B cell (primary cell): Measurements from ENCODE around the gene WWC1. TPM values are rescaled to one million over a fixed set of nuclear protein-coding genes. Genes with fewer than 3 reads are reported as not detected.

Experiments used
- ATAC-seq: fragments of 200-7000 bp; cut with Tn5 transposase; one replicate; pipeline ENCODE4 v1.10.0; 2021; ENCODE audit warnings: low read depth, mild to moderate bottlenecking, moderate number of reproducible peaks, moderate library complexity
- CTCF ChIA-PET: fragments of 350-600 bp; sonication (Branson Sonifier 250); formaldehyde crosslinking; loops from one replicate; lab custom pipeline; 2021; ENCODE audit warnings: antibody characterized with exemption, inconsistent platforms; lab: Charles Lee
- POLR2A ChIA-PET: fragments of 350-600 bp; sonication (Branson Sonifier 250); formaldehyde crosslinking; loops from one replicate; lab custom pipeline; 2021; ENCODE audit warnings: antibody characterized with exemption; lab: Charles Lee
- DNase-seq: peaks from one replicate; pipeline ENCODE4 v3.0.0; 2013
- H2AFZ ChIP-seq: 2 replicates; pipeline ENCODE4 v1.6.1; 2012; ENCODE audit warnings: mild to moderate bottlenecking, low read depth, low read length; ENCODE audit not compliant: insufficient read depth, poor library complexity, severe bottlenecking
- H3K27ac ChIP-seq, 2 donors: 1 replicate in 1 of 2; 2 replicates in 1 of 2; pipeline ENCODE4 v1.5.1; 2012 to 2013; ENCODE audit warnings: low read length in 2 of 2, mild to moderate bottlenecking in 2 of 2, moderate library complexity in 1 of 2
- H3K27me3 ChIP-seq, 4 experiments: fragments of 200-600 bp in 1 of 4; sonication (generic) in 1 of 4; replicated peaks in 1 of 4; 1 replicate in 2 of 4; 2 replicates in 2 of 4; pipeline versions ENCODE4 v1.6.1 to v1.7.0; 2013 to 2016; ENCODE audit warnings: low read length in 3 of 4, mild to moderate bottlenecking in 2 of 4, mixed read lengths in 1 of 4, moderate library complexity in 1 of 4; ENCODE audit not compliant: insufficient read depth in 4 of 4, control insufficient read depth in 3 of 4; ENCODE audit errors: control extremely low read depth in 1 of 4
- H3K36me3 ChIP-seq, 2 experiments: replicated peaks in 1 of 2; 1 replicate in 1 of 2; 2 replicates in 1 of 2; pipeline versions ENCODE4 v1.6.1 to v1.7.1; 2013; ENCODE audit warnings: low read length in 1 of 2; ENCODE audit not compliant: insufficient read depth in 2 of 2, control insufficient read depth in 1 of 2; ENCODE audit errors: control extremely low read depth in 1 of 2, extremely low read depth in 1 of 2
- H3K4me1 ChIP-seq, 2 donors: fragments of 200-600 bp in 1 of 2; sonication (generic) in 1 of 2; 1 replicate in 1 of 2; 2 replicates in 1 of 2; pipeline versions ENCODE4 v1.5.1 to v1.6.1; 2013 to 2017; ENCODE audit warnings: low read length in 2 of 2; ENCODE audit not compliant: control insufficient read depth in 2 of 2, insufficient read depth in 2 of 2
- H3K4me2 ChIP-seq: replicated peaks from 2 replicates; pipeline ENCODE3; 2012; ENCODE audit warnings: mild to moderate bottlenecking, low read depth, low read length; ENCODE audit not compliant: poor library complexity, severe bottlenecking
- H3K4me3 ChIP-seq, 5 experiments: fragments of 200-600 bp in 1 of 5; sonication (generic) in 1 of 5; 1 replicate in 3 of 5; 2 replicates in 2 of 5; pipeline versions ENCODE4 v1.5.1 to v1.7.0; 2011 to 2016; ENCODE audit warnings: low read length in 4 of 5, mild to moderate bottlenecking in 4 of 5, low read depth in 2 of 5, control low read depth in 1 of 5, moderate library complexity in 1 of 5; ENCODE audit not compliant: insufficient read depth in 1 of 5; ENCODE audit errors: control extremely low read depth in 1 of 5, extremely low read depth in 1 of 5
- H3K79me2 ChIP-seq: fragments of 200-600 bp; sonication (generic); one replicate; pipeline ENCODE4 v1.6.0; 2016; ENCODE audit warnings: low read length; ENCODE audit not compliant: control insufficient read depth, insufficient read depth
- H3K9ac ChIP-seq: fragments of 200-600 bp; sonication (generic); 2 replicates; pipeline ENCODE4 v1.6.1; 2017; ENCODE audit warnings: mild to moderate bottlenecking, low read length, moderate library complexity
- H3K9me3 ChIP-seq, 3 donors: one replicate each; pipeline versions ENCODE4 v1.6.1 to v1.7.1; 2013; ENCODE audit warnings: low read length in 2 of 3; ENCODE audit not compliant: control insufficient read depth in 2 of 3, insufficient read depth in 1 of 3; ENCODE audit errors: control extremely low read depth in 1 of 3
- H4K20me1 ChIP-seq: 2 replicates; pipeline ENCODE4 v1.6.0; 2012; ENCODE audit warnings: mild to moderate bottlenecking, low read length; ENCODE audit not compliant: insufficient read depth, control insufficient read depth, poor library complexity, severe bottlenecking
- H3K27ac Mint-ChIP-seq: one replicate; pipeline ENCODE4 v1.8.0; 2021; ENCODE audit warnings: mixed read lengths
- H3K27me3 Mint-ChIP-seq: one replicate; pipeline ENCODE4 v1.8.0; 2021; ENCODE audit warnings: mixed read lengths
- H3K4me1 Mint-ChIP-seq: one replicate; pipeline ENCODE4 v1.8.0; 2021; ENCODE audit warnings: mixed read lengths
- H3K4me3 Mint-ChIP-seq: one replicate; pipeline ENCODE4 v1.8.0; 2021; ENCODE audit warnings: mixed read lengths
- H3K9me3 Mint-ChIP-seq: one replicate; pipeline ENCODE4 v1.8.0; 2022; ENCODE audit warnings: mixed read lengths; ENCODE audit not compliant: insufficient read depth
- EZH2 ChIP-seq: IDR thresholded peaks from 2 replicates; pipeline ENCODE4 v1.6.1; 2012; ENCODE audit warnings: borderline replicate concordance, low read depth, mild to moderate bottlenecking, moderate library complexity, low read length; ENCODE audit not compliant: insufficient read depth, poor library complexity, severe bottlenecking
- WGBS: methylation state at CpG from one replicate; pipeline ENCODE4 v1.1.5; 2013; ENCODE audit warnings: missing lambda C conversion rate; ENCODE audit not compliant: insufficient coverage; 5-methylcytosine and 5-hydroxymethylcytosine counted together
- intact Hi-C: fragments of 100-400 bp; cut with micrococcal nuclease; formaldehyde crosslinking; loops from one replicate; pipeline ENCODE4 v1.10.0; 2022
- polyA plus RNA-seq: library from polyadenylated mRNA; depleted of rRNA; stranded (reverse); fragments of >200 nt; gene quantifications from 2 replicates; pipeline ENCODE4 v1.2.3, GENCODE V29; 2012
- total RNA-seq, 2 donors: library from RNA; stranded (reverse); fragments of 120-200 nt in 1 of 2; gene quantifications; 1 replicate in 1 of 2; 2 replicates in 1 of 2; pipeline versions ENCODE4 v1.2.3 to v1.2.4, GENCODE V29; 2013 to 2022
- TF ChIP-seq, protein P1 (sequence below): fragments of 200-600 bp; IDR thresholded peaks from one replicate; pipeline ENCODE4 v1.8.0; 2022; ENCODE audit warnings: antibody characterized with exemption, mild to moderate bottlenecking

The WWC1 gene
- total and polyA plus RNA-seq, 2 donors (not counting 1 experiment from before 2014, with no cell fraction given), result 1.5 to 2.0 TPM

DNA sequence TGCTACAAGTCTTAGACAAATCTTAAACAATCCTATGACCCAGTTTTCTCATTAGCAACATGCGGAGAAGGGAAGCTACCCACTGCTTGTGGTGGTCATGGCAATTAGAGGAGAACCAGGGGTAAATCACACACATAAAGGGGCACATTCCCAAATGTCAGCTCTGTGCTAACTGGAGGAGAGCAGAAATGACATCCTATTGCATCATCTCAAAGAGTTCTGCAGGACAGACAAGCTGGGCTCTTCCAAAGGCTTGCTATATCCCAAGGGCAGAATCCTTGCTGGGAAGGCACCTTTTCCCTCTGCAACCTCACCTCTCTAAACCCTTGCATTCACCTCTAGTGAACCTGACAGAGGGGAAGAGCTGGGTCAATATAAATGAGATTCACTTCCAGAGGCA lies 17.0 kb upstream of the WWC1 start:
- CTCF ChIA-PET, result no interaction called here
- Histone ChIP-seq H3K4me3 (no peak overlapping the region), H3K4me2 (no peak overlapping the region), H3K9ac (no peak overlapping the region), H3K27ac (no peak overlapping the region), H3K27me3 (peaks cover 0 to 1% (median under 1%) of the 10 kb centered on the region in 4 experiments), H3K4me1 (peaks cover 1 to 2% of the 10 kb centered on the region in 2 donors), H3K9me3 (no peaks in the 10 kb centered on the region), H3K36me3 (no peaks in the 10 kb centered on the region), H2AFZ (no peak overlapping the region), H3K79me2 (no peaks in the 10 kb centered on the region), H4K20me1 (no peaks in the 10 kb centered on the region)
- H3K27me3 Mint-ChIP-seq, result peaks cover 32% of the 10 kb centered on the region
- no CpG with 5 or more reads among the region's 1 CpG for WGBS
- no peak overlapping the region for H3K27ac Mint-ChIP-seq
- peaks cover 3% of the 10 kb centered on the region for H3K4me1 Mint-ChIP-seq
- intact Hi-C loops, result no loop called here
- no peaks in the 10 kb centered on the region for H3K9me3 Mint-ChIP-seq
- POLR2A ChIA-PET, result no interaction called here
- DNase-seq, result no peak
- no peak for ATAC-seq
- TF ChIP-seq, protein P1, sequence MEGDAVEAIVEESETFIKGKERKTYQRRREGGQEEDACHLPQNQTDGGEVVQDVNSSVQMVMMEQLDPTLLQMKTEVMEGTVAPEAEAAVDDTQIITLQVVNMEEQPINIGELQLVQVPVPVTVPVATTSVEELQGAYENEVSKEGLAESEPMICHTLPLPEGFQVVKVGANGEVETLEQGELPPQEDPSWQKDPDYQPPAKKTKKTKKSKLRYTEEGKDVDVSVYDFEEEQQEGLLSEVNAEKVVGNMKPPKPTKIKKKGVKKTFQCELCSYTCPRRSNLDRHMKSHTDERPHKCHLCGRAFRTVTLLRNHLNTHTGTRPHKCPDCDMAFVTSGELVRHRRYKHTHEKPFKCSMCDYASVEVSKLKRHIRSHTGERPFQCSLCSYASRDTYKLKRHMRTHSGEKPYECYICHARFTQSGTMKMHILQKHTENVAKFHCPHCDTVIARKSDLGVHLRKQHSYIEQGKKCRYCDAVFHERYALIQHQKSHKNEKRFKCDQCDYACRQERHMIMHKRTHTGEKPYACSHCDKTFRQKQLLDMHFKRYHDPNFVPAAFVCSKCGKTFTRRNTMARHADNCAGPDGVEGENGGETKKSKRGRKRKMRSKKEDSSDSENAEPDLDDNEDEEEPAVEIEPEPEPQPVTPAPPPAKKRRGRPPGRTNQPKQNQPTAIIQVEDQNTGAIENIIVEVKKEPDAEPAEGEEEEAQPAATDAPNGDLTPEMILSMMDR, result no peak
- no peak for TF ChIP-seq EZH2
- no peak overlapping the region for H3K4me3 Mint-ChIP-seq

GRCh38 chr5:168275940-168276339 lies 15.5 kb upstream of the WWC1 start:
- Histone ChIP-seq H3K27me3 (no peaks in the 10 kb centered on the region), H3K36me3 (no peaks in the 10 kb centered on the region), H3K4me3 (no peak overlapping the region), H3K9ac (no peak overlapping the region), H3K27ac (no peak overlapping the region), H3K4me1 (no peaks in the 10 kb centered on the region), H3K9me3 (no peaks in the 10 kb centered on the region), H3K79me2 (no peaks in the 10 kb centered on the region), H4K20me1 (no peaks in the 10 kb centered on the region), H3K4me2 (no peak overlapping the region), H2AFZ (no peak overlapping the region)
- intact Hi-C loops, result no loop called here
- ChIA-PET CTCF (no interaction called here), POLR2A (no interaction called here)
- Mint-ChIP-seq H3K4me3 (no peak overlapping the region), H3K27ac (no peak overlapping the region), H3K9me3 (no peaks in the 10 kb centered on the region), H3K27me3 (peaks cover 33% of the 10 kb centered on the region), H3K4me1 (no peaks in the 10 kb centered on the region)
- TF ChIP-seq, protein P1, result no peak
- no peak for TF ChIP-seq EZH2
- DNase-seq (no peak), ATAC-seq (no peak)
- 100% methylated on average over 3 of the region's 5 CpGs for WGBS
